GM19452 (cell line): ENCODE measurements around the gene ERCC4.
"Not testable (repeated sequence)": the region's sequence is repeated elsewhere in the genome, so short reads cannot be mapped to it uniquely, and the experiment has no call there.

Experiments used
- ATAC-seq: cut with Tn5 transposase; IDR thresholded peaks from one replicate; pipeline ENCODE4 v1.9.1; 2021; ENCODE audit not compliant: unreplicated experiment

ERCC4 gene

GRCh38 chr16:13919683-13920509 is at the start of gene ERCC4:
Gene ERCC4, plus strand, starts transcription at chr16:13920154. Its CDS starts 12 bp downstream, at chr16:13920166.
- ATAC-seq, result peak; percentile 99

GRCh38 chr16:13873835-13874438 is 46.0 kb upstream of the ERCC4 start:
- ATAC-seq, result no peak

GRCh38 chr16:13875614-13876284 is 44.2 kb upstream of the ERCC4 start:
- no peak for ATAC-seq

- ATAC-seq, result no peak
Observed at GRCh38 chr16:13883276-13883675, 36.7 kb upstream of the ERCC4 start.

GRCh38 chr16:13883881-13884280 is 36.1 kb upstream of the ERCC4 start:
- no peak for ATAC-seq

- ATAC-seq, result no peak
Observed at GRCh38 chr16:13885700-13886099, 34.3 kb upstream of the ERCC4 start.

GRCh38 chr16:13886608-13887007 is 33.3 kb upstream of the ERCC4 start:
- ATAC-seq, result no peak

GRCh38 chr16:13889323-13889722 is 30.6 kb upstream of the ERCC4 start:
- not testable (repeated sequence) for ATAC-seq

- no peak for ATAC-seq
Observed at GRCh38 chr16:13892301-13892700, 27.7 kb upstream of the ERCC4 start.

- no peak for ATAC-seq
Observed at GRCh38 chr16:13895516-13895915, 24.4 kb upstream of the ERCC4 start.

GRCh38 chr16:13896543-13897182 is 23.3 kb upstream of the ERCC4 start:
- no peak for ATAC-seq

- ATAC-seq, result no peak
Observed at GRCh38 chr16:13897806-13898205, 22.1 kb upstream of the ERCC4 start.

GRCh38 chr16:13898233-13898632 is 21.7 kb upstream of the ERCC4 start:
- no peak for ATAC-seq

GRCh38 chr16:13902052-13902451 is 17.9 kb upstream of the ERCC4 start:
- ATAC-seq, result no peak

GRCh38 chr16:13902677-13903076 is 17.3 kb upstream of the ERCC4 start:
- no peak for ATAC-seq

- no peak for ATAC-seq
Observed at GRCh38 chr16:13904179-13904691, 15.7 kb upstream of the ERCC4 start.

- ATAC-seq, result not testable (repeated sequence)
Observed at GRCh38 chr16:13904822-13905221, 15.1 kb upstream of the ERCC4 start.

GRCh38 chr16:13906168-13907089 is 13.5 kb upstream of the ERCC4 start:
- ATAC-seq, result no peak

GRCh38 chr16:13907431-13907830 is 12.5 kb upstream of the ERCC4 start:
- no peak for ATAC-seq

- ATAC-seq, result no peak
Observed at GRCh38 chr16:13909069-13909468, 10.9 kb upstream of the ERCC4 start.
